Measurements from ENCODE around the gene NCK2. TPM values are rescaled to one million over a fixed set of nuclear protein-coding genes. Genes with fewer than 3 reads are reported as not detected.

Gene NCK2
- total RNA-seq, 4 donors from 2014 or later, result 56.1 to 69.6 (median 58.7) TPM

- TF ChIP-seq POLR2A (IDR thresholded peaks at IDR 0.05), result no peak
- TF ChIP-seq CTCF (IDR thresholded peaks at IDR 0.05), result no peak
- no peak overlapping the region for H3K4me3 ChIP-seq (ENCODE audit: low read depth, poor library complexity, severe bottlenecking)
- DNase-seq (ENCODE audit: low spot score in 2 of 2), result peak in 1 of 2 donors; percentile 39
- WGBS, 2 donors, result 79 to 84% methylated on average over 6 of the region's 6 CpGs
- intact Hi-C loops (cut with DNase I; ENCODE audit: low total_unique reads), result loop anchor here (10.0 kb wide), 1 partner anchor 125 kb away; no protein-coding TSS in a partner anchor
Observed at GRCh38 chr2:105879803-105880300, 135.1 kb downstream of the NCK2 start.

- WGBS, 2 donors, result 96 to 97% methylated on average over 6 of the region's 6 CpGs
- peak in 1 of 2 donors; percentile 28 for DNase-seq (ENCODE audit: low spot score in 2 of 2)
- H3K4me3 ChIP-seq (ENCODE audit: low read depth, poor library complexity, severe bottlenecking), result no peak overlapping the region
- TF ChIP-seq POLR2A (IDR thresholded peaks at IDR 0.05), result no peak
- TF ChIP-seq CTCF (IDR thresholded peaks at IDR 0.05), result no peak
- intact Hi-C loops (cut with DNase I; ENCODE audit: low total_unique reads), result no loop called here
Observed at GRCh38 chr2:105880637-105881036, 135.9 kb downstream of the NCK2 start.

- WGBS, 2 donors, result 98% methylated on average over 78 to 79 of the region's 79 CpGs
- H3K4me3 ChIP-seq (ENCODE audit: low read depth, poor library complexity, severe bottlenecking), result no peak overlapping the region
- intact Hi-C loops (cut with DNase I; ENCODE audit: low total_unique reads), result no loop called here
- TF ChIP-seq POLR2A (IDR thresholded peaks at IDR 0.05), result no peak
- TF ChIP-seq CTCF (IDR thresholded peaks at IDR 0.05), result no peak
- DNase-seq (ENCODE audit: low spot score in 2 of 2), result peak in 1 of 2 donors; percentile 79
Observed at GRCh38 chr2:105881286-105882136, 136.8 kb downstream of the NCK2 start.

- WGBS, 2 donors, result 95 to 96% methylated on average over 10 of the region's 10 CpGs
- no peak overlapping the region for H3K4me3 ChIP-seq (ENCODE audit: low read depth, poor library complexity, severe bottlenecking)
- DNase-seq (ENCODE audit: low spot score in 2 of 2), result peak in 1 of 2 donors; percentile 45
- intact Hi-C loops (cut with DNase I; ENCODE audit: low total_unique reads), result no loop called here
- TF ChIP-seq POLR2A (IDR thresholded peaks at IDR 0.05) (no peak), CTCF (IDR thresholded peaks at IDR 0.05) (no peak)
Observed at GRCh38 chr2:105882341-105882740, 137.6 kb downstream of the NCK2 start.

- 88 to 91% methylated on average over 10 of the region's 10 CpGs for WGBS, 2 donors
- no peak for TF ChIP-seq POLR2A (IDR thresholded peaks at IDR 0.05)
- TF ChIP-seq CTCF (IDR thresholded peaks at IDR 0.05), result no peak
- intact Hi-C loops (cut with DNase I; ENCODE audit: low total_unique reads), result no loop called here
- no peak overlapping the region for H3K4me3 ChIP-seq (ENCODE audit: low read depth, poor library complexity, severe bottlenecking)
- DNase-seq (ENCODE audit: low spot score in 2 of 2), result peak in 1 of 2 donors; percentile 48
Observed at GRCh38 chr2:105882920-105883435, 138.3 kb downstream of the NCK2 start.
